Endothelial cell of umbilical vein (primary cell): Measurements from ENCODE around the gene NUDT12.

Experiments used
- CTCF ChIP-seq, 2 donors: IDR thresholded peaks; 1 replicate in 1 of 2; 2 replicates in 1 of 2; pipeline ENCODE4 v1.5.1; 2011; ENCODE audit warnings: low read length in 2 of 2, mild to moderate bottlenecking in 2 of 2, moderate library complexity in 2 of 2, control low read depth in 1 of 2, inconsistent platforms in 1 of 2, low read depth in 1 of 2; ENCODE audit not compliant: insufficient read depth in 1 of 2; ENCODE audit errors: extremely low read depth in 1 of 2
- EZH2 ChIP-seq: IDR thresholded peaks from 2 replicates; pipeline ENCODE4 v1.6.1; 2012; ENCODE audit warnings: borderline replicate concordance, low read depth, mild to moderate bottlenecking, moderate library complexity, low read length, inconsistent platforms; ENCODE audit not compliant: severe bottlenecking
- FOS ChIP-seq: IDR thresholded peaks from 2 replicates; pipeline ENCODE4 v1.6.1; 2011; ENCODE audit warnings: mild to moderate bottlenecking, low read length, moderate library complexity, borderline replicate concordance; ENCODE audit not compliant: insufficient read depth
- JUN ChIP-seq: IDR thresholded peaks from 2 replicates; pipeline ENCODE4 v1.6.1; 2011; ENCODE audit warnings: borderline replicate concordance, low read depth; ENCODE audit not compliant: insufficient read length, insufficient read depth
- MAX ChIP-seq: IDR thresholded peaks from 2 replicates; pipeline ENCODE4 v1.6.1; 2011; ENCODE audit not compliant: insufficient read depth, insufficient read length
- POLR2AphosphoS5 ChIP-seq: IDR thresholded peaks from 2 replicates; pipeline ENCODE4 v1.6.1; 2012; ENCODE audit warnings: low read depth, mild to moderate bottlenecking, control low read depth, low read length, moderate library complexity; ENCODE audit not compliant: insufficient read depth

GRCh38 chr5:103607346-103607745 is 44.8 kb upstream of the NUDT12 start:
- TF ChIP-seq MAX (no peak), JUN (no peak), CTCF (IDR thresholded peaks at IDR 0.05; ENCODE audit: extremely low read depth in 1 of 2, insufficient read depth in 1 of 2, low read depth in 1 of 2, low read length in 2 of 2) (no peak), EZH2 (no peak), POLR2AphosphoS5 (no peak), FOS (no peak)
